Measurements from ENCODE around the gene RASEF.

RASEF gene

GRCh38 chr9:82987370-82988189, 75.4 kb downstream of the RASEF start:
- Histone ChIP-seq H2AFZ (ENCODE audit: low read length) (peak overlapping the region; percentile 44; the same call in 1 of the 2 replicates), H3K9ac (ENCODE audit: low read depth, low read length, poor library complexity, severe bottlenecking) (no peak overlapping the region), H3K36me3 (ENCODE audit: insufficient read depth, low read length) (no peaks in the 10 kb centered on the region), H3K4me2 (ENCODE audit: low read depth, low read length, poor library complexity, severe bottlenecking) (no peak overlapping the region), H3K9me3 (ENCODE audit: insufficient read depth, low read depth, low read length) (no peaks in the 10 kb centered on the region), H3K4me3 (ENCODE audit: low read length, poor library complexity, severe bottlenecking) (no peak overlapping the region), H3K9me2 (replicated peaks; ENCODE audit: low read depth, low read length) (no peaks in the 10 kb centered on the region), H3K79me2 (ENCODE audit: insufficient read depth, low read length) (no peaks in the 10 kb centered on the region), H3K4me1 (ENCODE audit: insufficient read depth, low read length, poor library complexity, severe bottlenecking) (peaks cover 69% of the 10 kb centered on the region), H3K27me3 (ENCODE audit: insufficient read depth, low read length, poor library complexity, severe bottlenecking) (no peaks in the 10 kb centered on the region), H3F3A (ENCODE audit: low read depth) (no peaks in the 10 kb centered on the region), H4K20me1 (ENCODE audit: insufficient read depth, low read length, poor library complexity, severe bottlenecking) (no peaks in the 10 kb centered on the region)
- TF ChIP-seq EZH2phosphoT487 (IDR thresholded peaks at IDR 0.05; ENCODE audit: borderline replicate concordance) (no peak), CTCF (conservative IDR thresholded peaks at IDR 0.05; ENCODE audit: low read length) (no peak)

GRCh38 chr9:82981552-82981951, 81.4 kb downstream of the RASEF start:
- Histone ChIP-seq H3K9ac (ENCODE audit: low read depth, low read length, poor library complexity, severe bottlenecking) (peak overlapping the region; percentile 41), H3K4me1 (ENCODE audit: insufficient read depth, low read length, poor library complexity, severe bottlenecking) (peaks cover 25% of the 10 kb centered on the region), H3K9me2 (replicated peaks; ENCODE audit: low read depth, low read length) (no peaks in the 10 kb centered on the region), H3K27me3 (ENCODE audit: insufficient read depth, low read length, poor library complexity, severe bottlenecking) (no peaks in the 10 kb centered on the region), H2AFZ (ENCODE audit: low read length) (no peak overlapping the region), H3K79me2 (ENCODE audit: insufficient read depth, low read length) (no peaks in the 10 kb centered on the region), H3K36me3 (ENCODE audit: insufficient read depth, low read length) (no peaks in the 10 kb centered on the region), H3K4me3 (ENCODE audit: low read length, poor library complexity, severe bottlenecking) (no peak overlapping the region), H3K4me2 (ENCODE audit: low read depth, low read length, poor library complexity, severe bottlenecking) (no peak overlapping the region), H4K20me1 (ENCODE audit: insufficient read depth, low read length, poor library complexity, severe bottlenecking) (no peaks in the 10 kb centered on the region), H3F3A (ENCODE audit: low read depth) (no peaks in the 10 kb centered on the region), H3K9me3 (ENCODE audit: insufficient read depth, low read depth, low read length) (no peaks in the 10 kb centered on the region)
- TF ChIP-seq EZH2phosphoT487 (IDR thresholded peaks at IDR 0.05; ENCODE audit: borderline replicate concordance), result no peak
- no peak for TF ChIP-seq CTCF (conservative IDR thresholded peaks at IDR 0.05; ENCODE audit: low read length)

- Histone ChIP-seq H3K9ac (ENCODE audit: low read depth, low read length, poor library complexity, severe bottlenecking) (no peak overlapping the region), H2AFZ (ENCODE audit: low read length) (no peak overlapping the region), H3K9me2 (replicated peaks; ENCODE audit: low read depth, low read length) (no peaks in the 10 kb centered on the region), H3K36me3 (ENCODE audit: insufficient read depth, low read length) (no peaks in the 10 kb centered on the region), H4K20me1 (ENCODE audit: insufficient read depth, low read length, poor library complexity, severe bottlenecking) (no peaks in the 10 kb centered on the region), H3F3A (ENCODE audit: low read depth) (no peaks in the 10 kb centered on the region), H3K9me3 (ENCODE audit: insufficient read depth, low read depth, low read length) (no peaks in the 10 kb centered on the region), H3K4me3 (ENCODE audit: low read length, poor library complexity, severe bottlenecking) (no peak overlapping the region), H3K27me3 (ENCODE audit: insufficient read depth, low read length, poor library complexity, severe bottlenecking) (no peaks in the 10 kb centered on the region), H3K79me2 (ENCODE audit: insufficient read depth, low read length) (no peaks in the 10 kb centered on the region), H3K4me2 (ENCODE audit: low read depth, low read length, poor library complexity, severe bottlenecking) (no peak overlapping the region), H3K4me1 (ENCODE audit: insufficient read depth, low read length, poor library complexity, severe bottlenecking) (peaks cover 6% of the 10 kb centered on the region)
- no peak for TF ChIP-seq CTCF (conservative IDR thresholded peaks at IDR 0.05; ENCODE audit: low read length)
- no peak for TF ChIP-seq EZH2phosphoT487 (IDR thresholded peaks at IDR 0.05; ENCODE audit: borderline replicate concordance)
Observed at GRCh38 chr9:82975176-82975575, 87.8 kb downstream of the RASEF start.

All from Loucy (cell line).